IPS-NIHi7 (cell line): Measurements from ENCODE around the gene COL8A1.

Source experiments
- DNase-seq: peaks from one replicate; pipeline ENCODE4 v3.0.0; 2012; ENCODE audit warnings: mixed read lengths; ENCODE audit errors: extremely low spot score

COL8A1 gene

GRCh38 chr3:99670556-99670950 lies 32.2 kb downstream of the COL8A1 start:
- no peak for DNase-seq

DNA sequence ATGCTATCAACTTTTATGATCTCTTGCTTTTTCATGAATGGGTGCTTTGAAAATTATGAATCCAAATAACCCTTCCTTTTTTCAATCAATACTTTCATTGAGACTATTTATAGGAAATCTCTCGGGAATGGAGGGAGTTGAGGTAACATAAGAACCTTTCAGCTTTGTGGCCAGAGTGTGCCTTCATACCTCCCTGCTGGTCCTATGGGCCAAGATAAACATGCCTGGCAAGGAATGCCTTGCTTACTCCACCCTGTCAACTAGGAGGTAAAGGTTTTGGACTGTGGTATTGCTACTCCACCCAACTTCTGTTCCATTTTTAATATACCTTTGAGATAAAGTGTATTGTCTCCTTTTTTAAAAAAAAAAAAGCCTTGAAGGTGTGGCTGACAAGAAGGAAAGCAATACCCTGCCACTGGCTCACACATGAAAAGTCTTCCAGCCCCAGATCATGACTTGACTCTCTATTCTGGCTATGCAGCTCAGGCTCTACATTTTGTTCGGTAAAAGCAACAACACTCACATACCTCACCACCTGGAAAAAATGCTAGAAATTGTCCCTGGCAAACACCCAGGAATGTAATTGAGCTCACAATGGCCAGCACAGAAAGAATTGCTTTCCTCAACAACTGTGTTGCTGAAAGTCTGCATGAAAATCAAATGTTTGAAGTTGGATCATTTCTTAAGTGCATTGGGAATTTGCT lies 35.8 kb downstream of the COL8A1 start:
- no peak for DNase-seq

- DNase-seq: no peak
Observed at GRCh38 chr3:99678023-99678422, 39.6 kb downstream of the COL8A1 start.

DNA sequence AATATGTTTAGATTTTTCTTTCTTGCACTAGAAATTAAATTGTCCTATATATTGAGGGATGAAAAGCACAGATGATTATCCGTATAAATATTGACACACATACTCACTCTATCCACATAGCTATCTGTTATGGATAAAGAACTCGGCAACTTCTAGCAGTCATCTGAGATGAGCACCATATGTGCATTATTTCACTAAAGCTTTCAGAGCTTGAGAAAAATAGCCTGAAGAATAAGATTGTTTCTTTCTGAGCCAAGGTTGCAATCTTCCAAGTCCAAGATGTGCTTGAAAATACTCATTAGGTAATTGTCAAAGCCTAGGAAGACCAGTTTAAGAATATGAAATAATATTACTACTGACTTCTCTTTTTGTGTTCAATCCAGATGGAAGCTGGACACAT lies 40.5 kb downstream of the COL8A1 start:
- no peak for DNase-seq

DNA sequence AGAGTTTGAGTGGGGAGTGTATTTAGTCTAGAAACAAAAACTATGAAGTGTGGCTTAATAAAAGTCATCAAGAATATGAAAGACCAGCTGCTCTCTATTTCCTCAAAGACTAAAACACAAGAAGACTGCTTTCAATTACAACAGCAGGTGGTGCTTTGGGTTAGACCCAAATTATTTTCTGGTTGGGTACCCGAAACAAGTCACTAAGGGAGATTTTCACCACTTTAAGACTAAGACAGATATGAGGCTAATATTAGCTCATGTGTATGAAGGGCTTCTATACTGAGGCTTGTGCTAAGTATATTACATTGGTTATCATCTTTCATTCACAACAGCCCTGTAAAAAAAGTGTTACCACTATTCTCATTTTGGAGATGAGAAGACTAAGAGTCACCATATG lies 43.1 kb downstream of the COL8A1 start:
- DNase-seq: no peak

DNA sequence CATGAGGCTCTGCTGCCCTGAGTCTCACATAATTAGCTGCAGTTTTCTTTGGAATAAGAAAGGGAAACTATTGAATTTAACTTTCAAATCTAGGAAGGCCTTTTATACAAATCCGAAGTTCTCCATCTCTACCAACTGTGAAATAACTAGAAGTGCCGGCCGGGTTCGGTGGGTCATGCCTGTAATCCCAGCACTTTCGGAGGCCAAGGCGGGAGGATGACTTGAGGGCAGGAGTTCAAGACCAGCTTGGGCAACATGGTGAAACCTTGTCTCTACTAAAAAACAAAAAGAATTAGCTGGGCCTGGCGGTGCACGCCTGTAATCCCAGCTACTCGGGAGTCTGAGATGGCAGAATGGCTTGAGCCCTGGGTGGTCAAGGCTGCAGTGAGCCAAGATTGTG lies 43.6 kb downstream of the COL8A1 start:
- DNase-seq: no peak

DNA sequence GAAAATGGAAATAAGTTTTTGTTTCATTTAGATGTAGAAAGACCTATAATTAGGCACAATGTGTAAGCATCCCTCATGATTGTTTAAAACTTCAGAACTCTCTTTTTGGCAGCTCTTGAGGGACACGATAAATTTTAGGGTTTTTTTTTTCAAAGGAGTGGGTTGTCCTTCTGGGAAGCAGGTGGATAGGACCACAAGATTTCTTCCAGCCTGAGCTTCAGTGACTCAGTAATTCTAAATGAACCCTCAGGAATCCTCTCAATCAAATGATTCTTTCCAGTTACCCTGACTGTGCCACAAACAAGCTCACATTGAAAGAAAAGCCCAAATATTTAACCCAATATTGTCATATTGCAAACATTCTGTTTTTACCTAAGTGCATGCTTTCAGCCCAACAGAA lies 45.1 kb downstream of the COL8A1 start:
- DNase-seq: no peak

DNA sequence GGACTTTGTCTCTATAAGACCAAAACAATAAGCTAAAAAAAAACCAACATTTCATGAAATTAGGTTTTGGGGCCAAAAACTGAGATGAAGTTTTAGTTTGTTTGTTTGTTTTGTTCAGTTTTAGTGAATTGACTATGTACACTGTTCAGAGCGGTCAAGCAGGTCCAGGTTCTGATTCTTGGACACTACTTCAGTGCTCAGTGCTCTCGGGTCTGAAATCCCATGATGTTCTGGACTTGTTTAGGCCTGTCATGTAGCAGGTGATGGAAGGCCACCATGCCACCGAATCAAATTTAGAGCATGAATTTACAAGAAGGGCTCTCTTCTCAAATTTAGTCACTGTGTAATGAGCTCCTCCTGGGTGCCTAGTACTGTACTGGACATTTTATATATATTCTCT lies 45.5 kb downstream of the COL8A1 start:
- no peak for DNase-seq

- DNase-seq: no peak
Observed at GRCh38 chr3:99684644-99685043, 46.2 kb downstream of the COL8A1 start.

DNA sequence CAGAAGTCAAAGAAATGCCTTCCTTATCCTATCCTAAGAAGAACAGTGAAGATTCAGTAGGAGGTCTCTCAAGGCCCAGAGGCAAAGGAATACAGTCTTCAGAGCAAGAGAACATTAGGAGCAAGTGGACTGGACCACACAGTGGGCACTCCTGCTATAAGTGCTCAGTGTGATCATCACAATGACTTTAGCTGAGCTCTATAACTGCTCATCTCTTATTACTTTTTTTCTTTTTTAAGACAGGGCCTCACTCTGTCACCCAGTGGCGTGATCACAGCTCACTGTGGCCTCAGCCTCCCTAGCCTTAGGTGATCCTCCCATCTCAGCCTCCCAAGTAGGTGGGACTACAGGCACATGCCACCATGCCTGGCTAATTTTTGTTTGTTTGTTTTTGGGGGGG lies 48.1 kb downstream of the COL8A1 start:
- no peak for DNase-seq

- peak; percentile 63 for DNase-seq
Observed at GRCh38 chr3:99686955-99687612, 48.7 kb downstream of the COL8A1 start.

GRCh38 chr3:99690761-99691369 lies 52.5 kb downstream of the COL8A1 start:
- no peak for DNase-seq

DNA sequence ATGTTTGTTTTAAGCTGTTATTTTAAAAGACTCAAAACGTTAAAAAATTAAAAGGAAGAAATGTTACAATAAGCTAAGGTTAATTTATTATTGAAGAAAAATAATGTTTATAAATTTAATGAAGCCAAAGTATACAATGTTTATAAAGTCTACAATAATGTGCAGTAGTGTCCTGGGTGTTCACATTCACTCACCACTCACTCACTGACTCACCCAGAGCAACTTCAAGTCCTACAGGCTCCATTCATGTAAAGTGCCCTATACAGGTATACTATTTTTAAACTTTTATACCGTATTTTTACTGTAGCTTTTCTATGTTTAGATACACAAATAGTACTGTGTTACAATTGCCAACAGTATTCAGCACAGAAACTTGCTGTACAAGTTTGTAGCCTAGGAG lies 55.2 kb downstream of the COL8A1 start:
- DNase-seq: no peak

- DNase-seq: no peak
Observed at GRCh38 chr3:99696497-99696896, 58.1 kb downstream of the COL8A1 start.

DNA sequence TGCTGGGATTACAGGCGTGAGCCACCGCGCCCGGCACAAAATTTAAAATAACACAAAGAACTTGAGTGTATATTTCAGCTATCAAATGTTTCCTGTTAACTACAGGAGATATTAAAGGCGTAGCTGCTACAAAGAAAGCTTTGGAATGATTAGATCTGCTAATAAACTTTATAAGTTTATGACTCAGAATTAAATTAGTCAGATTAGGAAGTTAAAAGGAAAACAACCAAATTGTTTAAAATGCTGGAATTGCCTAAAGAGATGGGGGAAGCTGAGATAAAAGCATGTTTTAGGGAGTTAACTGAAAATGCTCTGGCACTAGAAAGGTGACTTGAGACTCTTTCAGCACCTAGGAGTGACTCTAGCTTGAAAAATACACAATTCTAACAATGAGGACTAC lies 58.9 kb downstream of the COL8A1 start:
- no peak for DNase-seq

DNA sequence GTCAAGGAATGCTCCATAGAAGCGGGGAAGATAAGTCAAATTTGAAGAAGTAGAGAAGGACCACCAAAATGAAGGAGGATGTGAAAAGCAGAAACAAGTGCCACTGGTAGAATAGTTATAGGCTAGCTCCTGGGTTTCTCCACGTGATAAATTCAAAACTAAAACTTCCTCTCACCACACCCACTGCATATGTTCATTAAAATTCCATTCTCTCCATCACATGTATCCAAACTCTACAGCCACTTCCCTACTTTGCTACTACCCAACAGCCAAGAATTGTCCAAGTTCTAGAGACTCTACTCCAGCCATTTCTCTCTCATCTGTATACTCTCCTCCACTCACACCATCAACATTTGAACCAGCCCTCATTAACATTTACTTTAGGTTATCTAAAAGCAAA lies 60.5 kb downstream of the COL8A1 start:
- no peak for DNase-seq

GRCh38 chr3:99699841-99700240 lies 61.4 kb downstream of the COL8A1 start:
- DNase-seq: no peak

- no peak for DNase-seq
Observed at GRCh38 chr3:99700631-99701268, 62.4 kb downstream of the COL8A1 start.

DNA sequence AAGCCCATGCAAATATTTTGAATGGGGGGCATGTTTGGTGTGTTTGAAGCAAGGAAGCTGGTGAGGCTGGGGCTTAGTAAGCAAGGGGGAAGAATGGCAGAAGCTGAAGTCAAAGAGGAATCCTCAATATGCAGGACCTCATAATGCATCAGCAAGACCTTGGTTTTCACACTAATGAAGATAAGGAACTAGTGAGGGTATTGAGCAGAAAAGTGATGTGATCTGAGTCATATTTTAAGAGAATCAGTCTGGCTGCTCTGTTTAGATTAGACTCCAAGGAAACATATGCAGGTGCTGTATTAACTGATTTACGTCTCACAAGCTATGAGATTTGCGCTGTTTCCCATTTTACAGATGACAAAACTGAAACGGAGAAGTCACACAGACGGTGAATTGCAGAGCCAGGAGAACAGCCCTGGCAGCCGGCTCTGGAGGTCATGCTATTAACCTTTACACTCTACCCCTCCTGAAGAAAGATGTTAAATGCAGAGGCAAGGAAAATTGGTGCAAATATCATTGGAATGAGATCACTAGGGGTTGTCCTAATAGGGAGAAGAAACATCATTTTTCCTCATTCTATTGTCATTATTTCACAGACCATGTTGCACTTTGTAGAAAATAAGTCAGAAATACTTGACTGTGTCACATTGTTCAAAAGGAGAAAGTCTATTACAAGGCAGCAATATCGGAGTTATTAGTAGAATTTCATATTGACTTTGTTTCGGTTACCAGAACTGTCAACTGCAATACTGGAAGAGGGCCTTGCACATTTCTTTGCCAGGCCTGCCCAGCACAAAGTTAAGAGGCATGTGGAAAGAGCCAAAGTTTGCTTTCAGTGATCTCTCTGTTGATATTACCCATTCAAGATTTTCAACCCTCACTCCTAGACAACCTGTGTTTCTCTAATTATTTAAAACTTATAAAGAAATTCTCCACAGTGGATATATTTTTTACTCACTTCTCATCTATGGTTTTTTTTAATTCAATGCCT lies 64.9 kb downstream of the COL8A1 start:
- no peak for DNase-seq

GRCh38 chr3:99704417-99704816 lies 66.0 kb downstream of the COL8A1 start:
- DNase-seq: peak; percentile 20

GRCh38 chr3:99706410-99706809 lies 68.0 kb downstream of the COL8A1 start:
- no peak for DNase-seq
